Right kidney (tissue), 1 donor: Measurements from ENCODE around the gene SORBS2.

Source experiments
- DNase-seq: peaks from one replicate; pipeline ENCODE4 v3.0.0-alpha.2; 2016

SORBS2 gene

DNA sequence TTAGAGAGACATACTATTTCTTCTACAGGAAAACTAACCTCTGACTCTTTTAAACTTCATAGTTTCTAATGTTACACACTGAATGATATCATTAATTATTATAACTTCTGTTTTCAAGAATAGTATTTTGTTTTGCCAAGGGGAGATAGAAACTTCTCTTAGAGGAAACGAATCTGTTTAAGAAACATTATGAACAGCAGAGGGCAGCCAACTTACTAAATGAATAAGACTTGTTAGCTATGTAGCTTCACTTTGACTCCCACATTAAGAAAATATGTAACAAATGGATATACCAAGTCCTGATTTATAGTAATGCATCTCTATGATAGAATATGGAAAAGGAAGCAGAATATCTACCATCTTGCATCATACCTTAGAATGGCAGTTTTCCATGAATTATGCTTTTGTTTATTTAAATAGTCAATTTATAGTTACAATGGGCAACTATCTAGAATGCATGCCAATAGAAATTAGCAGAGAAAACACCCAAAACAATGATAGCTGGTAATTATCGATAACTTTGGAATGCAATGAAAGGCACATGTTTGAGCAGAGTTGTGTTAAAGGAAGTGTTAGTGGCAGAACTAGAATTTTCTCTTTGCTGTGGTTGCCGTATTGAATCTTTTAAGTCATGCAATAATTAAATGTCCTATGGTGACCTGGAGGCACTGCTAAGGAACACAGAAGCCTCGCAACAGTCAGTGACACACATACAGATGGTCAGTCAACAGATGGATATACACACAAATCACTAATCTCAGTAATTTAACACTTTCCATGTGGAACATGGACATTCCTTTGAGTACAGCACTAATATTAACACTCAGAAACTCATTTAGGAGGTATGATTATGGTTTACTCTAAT is 171.0 kb downstream of the SORBS2 start:
- no peak for DNase-seq

DNA sequence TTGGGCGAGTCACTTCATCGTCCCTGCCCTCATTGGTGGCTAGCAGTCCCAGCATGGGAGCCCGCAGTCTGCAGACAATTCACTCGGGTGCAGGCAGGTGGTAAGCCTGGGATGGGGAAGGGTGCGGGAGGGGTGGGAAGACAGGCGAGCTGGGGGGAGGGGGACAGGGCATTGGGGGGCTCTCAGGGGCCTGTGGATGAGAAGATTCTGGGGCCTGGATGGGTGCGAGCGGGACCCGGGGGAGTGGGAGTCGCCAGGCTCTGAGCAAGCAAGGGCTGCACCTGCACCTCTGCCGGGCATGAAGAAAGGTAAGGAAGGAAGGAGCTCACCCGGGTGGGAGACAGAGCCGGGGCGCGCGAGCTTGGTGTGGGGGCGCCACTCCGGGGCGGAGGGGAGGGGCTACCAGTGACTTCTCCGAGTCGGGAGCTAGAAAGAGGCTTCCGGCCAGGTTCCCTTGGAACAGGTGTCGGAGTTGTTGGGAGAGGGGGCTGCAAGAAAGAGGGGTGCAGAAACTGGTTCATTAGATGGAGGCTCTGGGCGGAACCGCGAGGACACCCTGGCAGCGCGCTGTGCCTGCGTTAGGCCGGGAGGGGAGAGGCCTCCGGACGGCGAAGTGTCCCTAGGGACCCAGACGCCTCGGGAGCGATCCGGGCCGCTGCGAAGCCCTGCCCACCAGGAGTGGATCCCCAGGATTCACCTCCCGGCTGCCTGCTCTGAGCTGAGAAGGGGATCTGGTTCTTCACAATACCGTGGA is 173.3 kb downstream of the SORBS2 start:
- peak; percentile 43 for DNase-seq

DNA sequence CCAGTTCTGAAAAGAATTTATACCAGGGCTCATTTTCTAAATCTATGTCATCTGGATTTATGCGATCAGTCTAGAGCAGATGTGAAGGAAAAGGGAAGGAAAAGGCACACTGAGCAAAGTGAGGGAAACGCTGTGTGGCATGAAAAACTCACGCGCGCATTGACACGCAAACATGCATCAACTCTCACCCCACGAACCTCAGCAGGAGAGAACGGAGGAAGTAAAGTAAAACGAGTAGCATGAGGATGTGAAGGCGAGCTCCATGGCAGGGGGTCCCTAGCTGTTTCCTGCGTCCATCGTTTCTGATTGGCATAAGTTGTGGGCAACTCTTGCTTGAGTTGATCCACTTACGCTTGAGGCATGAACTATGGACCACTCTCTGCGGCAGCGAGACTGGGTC is 173.9 kb downstream of the SORBS2 start:
- DNase-seq = no peak

DNA sequence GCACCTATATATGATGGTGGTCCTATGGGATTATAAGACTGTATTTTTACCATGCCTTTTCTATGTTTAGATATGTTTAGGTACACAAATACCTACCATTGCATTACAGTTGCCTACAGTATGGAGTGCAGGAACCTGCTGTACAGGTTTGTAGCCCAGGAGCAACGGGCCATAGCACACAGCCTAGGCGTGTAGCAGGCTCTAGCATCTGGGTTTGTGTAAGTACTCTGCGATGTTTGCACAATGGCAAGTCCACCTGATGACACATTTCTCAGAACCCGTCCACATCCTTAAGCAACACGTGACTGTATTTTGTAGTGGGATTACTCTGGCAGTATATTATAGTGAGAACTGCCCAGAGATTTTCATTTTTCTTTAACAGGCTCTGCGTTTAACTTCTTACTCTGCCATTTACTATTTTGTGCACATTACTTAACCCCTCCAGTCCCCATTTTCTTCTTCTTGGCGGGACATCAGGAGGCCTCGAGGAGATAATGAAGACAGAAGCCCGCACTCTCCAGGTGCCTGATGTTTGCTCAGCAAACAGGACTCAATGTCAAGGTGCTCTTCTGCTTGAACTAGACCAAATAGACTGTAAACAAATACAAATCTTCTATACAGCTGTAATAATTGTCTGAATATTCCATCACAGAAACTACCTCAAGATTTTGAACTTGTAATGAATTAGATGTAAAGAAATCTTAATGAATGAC is 174.7 kb downstream of the SORBS2 start:
- DNase-seq = no peak

DNA sequence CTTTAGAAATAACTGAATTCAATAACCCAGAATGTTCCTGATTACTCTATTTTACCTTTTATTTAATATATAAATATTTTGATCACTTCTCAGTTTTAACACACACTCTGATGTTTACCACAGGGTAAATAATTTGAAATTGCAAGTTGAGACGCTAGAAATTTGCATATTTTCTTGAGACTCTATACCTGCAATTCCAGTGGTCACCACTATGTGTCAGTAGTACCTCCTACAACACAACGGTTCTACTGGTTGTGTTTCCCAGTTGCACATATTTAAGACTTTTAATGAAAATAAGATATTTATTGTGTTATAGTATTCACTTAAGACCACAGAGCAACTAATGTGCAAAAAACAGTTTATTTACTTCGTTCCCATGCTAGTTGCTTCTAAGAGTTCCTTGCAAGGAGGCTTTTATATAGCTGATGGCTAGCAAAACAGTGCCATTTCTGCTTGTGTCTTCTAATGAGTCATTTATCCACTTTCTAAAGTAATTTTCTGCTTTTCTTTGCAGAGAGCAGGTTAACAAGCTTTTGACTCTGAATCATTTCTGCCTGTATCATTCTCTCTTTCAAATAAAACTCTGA is 177.8 kb downstream of the SORBS2 start:
- no peak for DNase-seq

DNA sequence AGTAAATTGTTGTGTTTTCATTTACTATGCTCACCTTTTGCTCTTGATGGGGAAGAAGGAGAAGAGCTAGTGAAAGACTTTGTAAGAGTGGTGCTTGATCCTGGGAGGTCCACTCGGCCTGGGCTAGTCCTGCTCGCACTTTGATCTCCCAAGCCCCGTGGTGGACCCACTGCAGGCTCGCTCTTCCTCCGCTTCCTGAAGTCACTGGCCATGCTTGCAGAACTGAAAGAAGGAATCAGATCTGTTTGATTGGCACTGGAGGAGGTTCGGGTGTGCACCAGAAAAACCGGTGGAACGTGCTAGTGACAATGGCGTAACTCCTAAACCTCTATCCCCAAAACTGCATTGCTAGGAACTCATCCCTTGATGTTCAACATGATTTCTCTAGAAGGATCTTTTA is 185.2 kb downstream of the SORBS2 start:
- DNase-seq = no peak

DNA sequence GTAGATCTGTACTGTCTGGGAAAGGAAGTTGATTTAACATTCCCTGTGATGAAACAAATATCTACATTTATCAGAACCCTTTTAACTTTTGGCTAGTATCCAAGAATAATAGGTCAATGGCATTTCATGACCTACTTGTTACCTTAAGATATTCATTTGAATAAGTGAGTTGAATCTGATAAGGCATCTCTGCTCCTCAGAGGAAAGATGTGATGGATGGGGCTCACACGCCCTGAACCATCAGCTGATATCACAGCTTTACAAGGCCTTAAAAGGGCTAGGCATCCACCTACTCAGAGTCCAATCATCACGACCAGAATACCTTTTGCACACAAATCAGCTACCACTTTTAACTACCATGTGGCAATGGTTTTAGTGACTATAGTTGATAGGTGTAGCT is 186.5 kb downstream of the SORBS2 start:
- DNase-seq = no peak

DNA sequence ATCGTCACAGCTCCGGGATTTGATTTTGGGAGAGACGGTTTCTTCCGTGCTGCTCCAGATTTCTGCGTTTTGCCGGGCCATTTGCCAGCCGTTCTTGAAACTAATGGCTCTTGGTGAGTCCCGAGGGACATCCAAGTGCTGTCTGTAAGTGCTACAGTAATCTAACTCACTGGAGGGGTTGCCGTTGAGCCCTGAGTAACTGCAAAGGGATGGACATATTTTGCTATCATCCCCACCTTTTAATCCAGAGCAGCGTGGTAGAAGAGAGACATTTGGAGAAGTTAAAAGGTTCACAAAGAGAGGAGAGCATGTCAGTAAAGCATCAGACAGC is 187.8 kb downstream of the SORBS2 start:
- no peak for DNase-seq

DNA sequence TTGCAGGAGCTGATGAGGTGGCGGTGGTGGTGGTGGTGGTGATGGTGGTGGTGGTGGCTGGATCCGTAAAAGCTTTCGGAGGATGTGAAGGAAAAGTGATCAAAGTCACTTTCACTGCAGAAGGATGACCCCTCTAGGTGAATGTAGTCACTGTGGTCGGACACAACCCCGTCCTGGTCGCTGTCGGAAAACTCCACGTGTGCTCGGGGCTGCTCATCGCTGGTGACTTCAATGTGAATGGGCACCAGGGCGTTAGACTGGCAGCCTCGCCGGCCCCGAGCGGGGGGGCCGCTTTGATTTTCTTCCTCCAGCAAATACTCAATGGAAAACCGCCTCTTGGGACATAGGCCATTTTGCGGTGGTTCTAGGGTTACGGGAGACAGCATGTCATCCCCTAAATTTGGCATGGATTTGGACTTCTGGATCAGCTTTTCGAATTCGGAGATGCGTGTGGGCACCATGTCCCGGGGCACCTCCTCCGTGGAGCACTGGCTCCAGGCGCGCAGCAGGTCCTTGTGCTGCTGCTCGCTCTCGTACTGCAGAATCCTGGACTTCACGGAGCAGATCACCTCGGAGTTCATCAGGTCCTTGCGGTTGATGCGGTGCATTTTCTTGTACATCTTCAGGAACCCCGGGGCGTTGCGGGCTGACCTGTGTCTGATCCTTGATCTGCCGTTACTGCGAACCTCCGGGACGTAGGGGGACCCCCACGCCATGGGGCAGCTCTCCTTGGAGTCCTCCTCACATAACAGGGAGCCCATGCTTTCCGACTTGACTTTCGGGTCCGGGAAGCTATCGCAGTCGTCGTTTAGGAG is 188.3 kb downstream of the SORBS2 start:
- no peak for DNase-seq

DNA sequence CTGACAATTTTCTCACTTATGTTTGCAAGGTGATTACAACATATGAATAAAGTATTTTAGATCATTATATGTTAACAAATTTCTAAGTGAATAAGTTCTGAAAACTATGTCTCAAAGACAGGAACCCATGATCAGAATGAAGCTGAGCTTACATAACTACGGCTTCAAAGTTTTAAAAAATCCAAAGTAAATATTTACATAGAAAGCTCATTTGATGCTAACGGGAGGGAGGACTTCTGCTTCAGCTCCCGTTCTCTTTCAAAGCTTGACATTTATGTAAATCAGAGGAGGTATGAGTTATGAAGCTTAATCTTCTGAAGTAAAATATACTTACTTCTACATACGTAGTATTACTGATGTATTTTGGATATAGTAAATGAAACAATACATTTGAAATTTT is 203.8 kb downstream of the SORBS2 start:
- DNase-seq = no peak

DNA sequence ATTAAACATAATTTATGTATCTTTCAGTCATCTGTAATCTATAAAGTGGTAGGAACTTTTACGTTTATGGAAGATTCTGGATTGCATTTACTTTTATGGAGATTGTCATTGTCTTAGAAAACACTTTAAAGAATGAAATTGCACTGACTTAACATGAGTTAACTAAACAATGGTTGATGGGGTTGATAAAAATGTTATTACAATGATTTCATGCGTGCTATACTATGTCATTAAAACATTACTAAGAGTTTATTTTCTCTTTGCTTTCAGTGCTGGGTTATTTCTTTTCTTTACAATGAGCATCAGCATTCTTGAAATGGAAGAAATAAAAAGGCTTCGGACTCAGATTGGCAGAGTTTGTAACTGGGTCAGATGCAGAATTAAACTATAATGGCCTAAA is 209.6 kb downstream of the SORBS2 start:
- no peak for DNase-seq

DNA sequence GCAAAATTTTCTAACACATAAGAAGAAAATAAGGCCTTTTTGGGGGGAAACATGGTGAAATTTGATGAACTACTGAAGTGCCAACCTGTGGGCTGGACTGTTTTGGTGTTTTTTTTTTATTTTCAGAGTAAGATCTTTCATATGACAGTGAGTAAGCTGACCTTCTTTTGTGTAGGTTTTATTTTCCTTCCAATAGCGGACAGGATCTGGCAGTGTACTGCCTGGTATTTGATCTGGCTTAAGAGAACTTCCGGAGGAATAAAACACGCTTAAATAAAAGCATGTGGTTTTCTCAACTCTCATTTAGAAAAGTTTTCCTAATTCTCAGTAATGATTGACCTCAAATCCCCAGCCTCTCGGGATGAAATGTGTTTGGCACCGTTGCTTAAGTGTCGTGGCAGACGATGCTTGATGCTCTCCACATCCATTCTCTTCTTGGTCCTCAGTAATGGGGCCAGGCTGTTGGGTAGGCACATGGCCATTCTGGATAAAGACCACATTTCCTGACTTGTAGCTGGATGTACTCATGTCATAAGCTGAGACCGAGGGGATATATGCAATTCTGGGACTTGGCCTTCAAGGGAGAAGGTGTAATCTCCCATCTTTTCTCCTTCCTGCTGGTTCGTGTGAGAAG is 211.1 kb downstream of the SORBS2 start:
- DNase-seq = no peak

DNA sequence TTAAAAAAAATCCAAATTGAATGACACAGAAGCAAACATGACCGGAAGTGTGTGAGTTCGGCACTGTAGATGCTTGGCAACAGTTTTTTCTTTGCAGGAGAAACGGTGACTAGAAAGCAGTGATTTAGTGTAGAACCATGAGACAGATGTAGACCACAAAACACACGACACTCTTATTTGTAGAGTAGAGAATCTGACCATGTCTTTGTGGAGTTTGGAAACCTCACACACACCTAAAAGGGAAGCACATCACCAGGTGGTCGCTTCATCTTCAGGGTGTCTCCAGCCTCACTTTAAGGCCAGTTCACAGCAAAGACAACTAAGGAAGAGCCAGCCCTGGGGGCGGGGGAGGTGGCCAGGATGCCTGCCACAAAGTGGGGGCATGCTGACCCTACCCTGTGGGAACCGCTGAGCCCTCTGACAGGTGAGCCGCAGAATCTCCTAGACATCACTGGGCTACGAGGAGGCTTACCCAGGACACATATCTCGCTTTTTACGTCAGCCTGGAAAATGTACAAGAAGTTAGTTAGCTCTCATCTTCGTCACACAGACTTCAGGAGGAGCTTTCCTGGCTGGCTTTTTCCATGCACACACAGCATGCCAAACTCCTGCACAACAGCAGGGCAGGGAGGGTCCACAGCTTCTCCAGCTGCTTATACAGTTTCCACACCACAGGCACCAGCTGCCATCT is 212.3 kb downstream of the SORBS2 start:
- no peak for DNase-seq

DNA sequence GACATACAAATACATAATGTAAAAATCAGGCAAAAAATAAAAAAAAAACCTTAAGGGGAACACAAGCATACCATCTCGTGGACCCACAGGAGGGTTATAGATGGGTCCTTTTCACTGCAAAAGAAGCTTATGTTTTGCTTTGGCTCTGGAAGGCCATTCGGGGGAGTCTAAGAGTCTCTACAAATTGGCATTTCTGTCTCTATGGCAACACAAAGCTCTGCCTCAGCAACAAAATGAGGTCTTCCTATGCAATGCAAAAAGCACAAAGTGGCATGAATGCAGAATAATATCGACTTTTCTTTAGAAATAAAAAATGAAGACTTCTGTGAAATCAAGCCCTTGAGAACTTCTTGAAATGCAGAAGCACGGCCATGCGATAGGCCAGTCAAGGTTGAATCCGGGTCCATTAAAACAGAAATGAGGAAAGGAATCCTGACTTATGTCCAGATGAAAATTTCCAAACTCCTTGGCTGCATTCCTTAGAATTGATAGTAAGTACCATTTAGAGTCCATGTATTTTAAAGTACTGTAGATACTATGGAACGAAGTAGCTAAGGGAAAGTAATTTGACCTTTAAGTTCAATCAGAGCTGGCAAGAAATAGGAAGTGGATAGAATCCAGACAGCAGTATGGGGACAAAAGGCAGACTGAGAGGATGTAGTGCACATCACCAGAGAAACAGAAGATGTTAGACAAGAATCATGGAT is 213.0 kb downstream of the SORBS2 start:
- no peak for DNase-seq

DNA sequence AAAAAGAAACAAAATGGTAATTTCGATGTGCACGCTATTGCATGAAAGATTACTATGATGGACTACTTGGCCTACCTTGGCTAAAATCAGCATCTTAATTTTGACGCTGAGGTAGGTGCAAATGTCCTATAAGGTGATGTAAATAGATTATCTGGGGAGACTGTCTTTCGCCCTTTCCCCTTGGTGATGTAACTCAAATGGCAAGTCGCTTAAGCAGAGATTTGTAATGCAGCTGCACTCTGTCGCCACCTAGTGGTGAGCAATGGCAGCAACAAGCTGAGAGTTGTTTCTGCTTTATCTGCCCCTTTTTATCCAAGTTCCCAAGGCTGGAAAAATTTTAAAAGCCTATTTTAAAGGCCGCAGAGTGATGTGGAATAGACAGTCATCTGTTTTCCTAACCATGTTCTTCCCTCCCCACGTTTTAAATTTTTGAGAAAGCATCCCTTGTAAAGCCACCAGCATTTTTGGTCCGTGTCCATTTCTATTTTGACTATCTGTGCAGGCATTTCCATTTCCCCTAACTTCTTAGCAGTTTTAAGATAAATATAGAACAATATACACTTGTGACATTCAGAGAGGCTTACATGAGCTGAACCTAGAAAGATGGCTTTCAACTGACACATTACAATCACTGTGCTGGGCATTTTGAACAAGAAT is 214.3 kb downstream of the SORBS2 start:
- DNase-seq = peak; percentile 47

DNA sequence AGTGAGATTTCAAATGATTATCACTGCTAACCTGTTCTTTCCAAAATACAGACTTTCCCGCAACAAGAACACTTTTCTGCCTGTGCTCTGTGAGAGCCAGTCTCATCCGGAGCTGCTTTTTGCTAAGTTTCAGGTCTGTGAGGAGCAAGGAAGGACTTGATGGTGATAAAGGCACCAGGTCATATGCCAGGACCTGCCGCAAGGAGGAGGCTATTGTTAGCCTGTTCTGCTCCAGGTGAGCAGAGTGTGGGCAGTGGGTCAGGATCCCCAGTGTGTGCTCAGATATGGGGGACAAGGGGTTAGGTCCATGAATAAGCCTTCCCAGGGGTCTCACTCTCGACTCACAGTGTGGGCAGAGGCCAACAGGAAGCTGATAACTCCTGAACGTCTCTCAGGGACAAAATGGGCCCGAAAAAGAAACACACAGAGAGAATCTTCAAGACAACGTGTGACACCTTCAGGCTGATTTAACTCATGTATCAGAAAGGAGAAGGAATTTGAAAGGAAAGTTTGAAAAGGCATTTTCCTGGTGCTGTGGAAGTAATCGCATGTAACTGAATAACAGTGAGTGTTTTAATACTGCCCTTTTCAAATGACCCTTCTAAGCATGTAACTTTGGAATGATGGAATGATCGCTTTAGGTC is 219.0 kb downstream of the SORBS2 start:
- no peak for DNase-seq

DNA sequence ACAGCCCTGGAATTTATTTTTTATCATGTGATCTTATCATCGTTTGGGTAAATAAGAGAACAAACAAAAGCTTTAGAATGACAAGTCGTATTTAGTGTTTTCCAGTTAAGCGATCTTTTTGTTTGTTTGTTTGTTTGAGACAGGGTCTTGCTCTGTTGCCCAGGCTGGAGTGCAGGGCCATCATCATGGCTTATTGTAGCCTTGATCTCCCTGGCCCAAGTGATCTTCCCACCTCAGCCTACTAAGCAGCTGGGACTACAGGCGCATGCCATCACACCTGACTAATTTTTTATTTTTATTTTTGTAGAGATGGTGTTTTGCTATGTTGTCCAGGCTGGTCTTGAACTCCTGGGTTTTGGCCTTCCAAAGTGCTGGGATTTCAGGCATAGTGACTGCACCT is 219.6 kb downstream of the SORBS2 start:
- no peak for DNase-seq

DNA sequence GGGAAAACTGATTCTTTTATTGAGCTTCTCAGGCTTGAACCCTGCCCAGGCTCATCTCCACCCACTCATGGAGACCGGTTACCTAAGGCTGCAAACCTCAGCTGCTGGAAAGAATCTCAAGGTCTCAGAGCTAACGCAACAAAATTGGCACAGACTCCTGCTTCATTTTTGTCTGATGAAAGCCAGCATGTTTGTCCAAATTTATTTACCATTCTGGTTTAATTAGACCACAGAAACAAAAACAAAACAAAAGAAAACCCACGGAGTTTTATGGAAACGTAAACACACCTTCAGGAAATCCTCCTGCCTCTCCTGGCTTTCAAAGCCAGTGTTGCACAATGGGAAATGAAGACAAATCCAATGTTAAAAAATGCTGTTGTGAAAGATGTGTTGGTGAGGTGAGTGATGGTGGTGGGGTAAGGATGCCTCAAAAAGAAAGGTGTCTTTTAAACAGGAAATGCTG is 220.3 kb downstream of the SORBS2 start:
- DNase-seq = no peak

DNA sequence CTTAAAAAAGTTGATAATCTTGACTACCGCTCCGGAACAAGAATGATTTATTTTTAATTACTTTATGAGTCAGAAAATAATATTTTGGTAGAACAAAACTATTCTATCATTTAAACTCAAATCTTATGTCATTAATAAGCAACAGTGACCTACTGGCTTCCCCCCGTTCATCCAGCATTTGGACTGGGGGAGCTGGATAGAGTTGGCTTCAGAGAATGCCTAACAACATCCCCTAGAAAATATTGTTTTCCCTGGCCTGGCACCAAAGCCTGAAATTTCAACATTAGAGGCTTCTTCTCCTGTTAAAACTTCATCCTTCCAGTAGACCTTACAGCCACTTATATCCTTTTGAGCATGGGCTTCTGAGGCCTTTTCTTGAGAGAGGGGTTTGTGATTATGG is 221.0 kb downstream of the SORBS2 start:
- no peak for DNase-seq
